Measurements from ENCODE around the gene DLG2. TPM values are rescaled to one million over a fixed set of nuclear protein-coding genes. Genes with fewer than 3 reads are reported as not detected.
"Not testable (repeated sequence)": the region's sequence is repeated elsewhere in the genome, so short reads cannot be mapped to it uniquely, and the experiment has no call there.

Gene DLG2
- total and polyA plus RNA-seq, 7 donors = 0.23 to 5.3 (median 3.4) TPM

- intact Hi-C loops (cut with DNase I) = no loop called here
- Histone ChIP-seq H3K36me3 (ENCODE audit: insufficient read depth in 1 of 2, low read depth in 1 of 2) (no peaks in the 10 kb centered on the region), H3K9me3 (no peaks in the 10 kb centered on the region), H3K4me1 (no peaks in the 10 kb centered on the region), H3K4me3 (no peak overlapping the region), H3K27ac (no peak overlapping the region), H3K27me3 (ENCODE audit: insufficient read depth in 3 of 3, low read length in 2 of 3) (no peaks in the 10 kb centered on the region)
- no peak for ATAC-seq
- DNase-seq = no peak
- no peak for TF ChIP-seq CTCF (IDR thresholded peaks at IDR 0.05)
Observed at GRCh38 chr11:83736684-83737083, 1890.5 kb downstream of the DLG2 start.

GRCh38 chr11:83734120-83734519, 1893.0 kb downstream of the DLG2 start:
- no peak overlapping the region for H3K27ac ChIP-seq
- H3K9me3 ChIP-seq = no peaks in the 10 kb centered on the region
- intact Hi-C loops (cut with DNase I) = no loop called here
- DNase-seq (no peak), ATAC-seq (no peak)
- H3K4me1 ChIP-seq = no peaks in the 10 kb centered on the region
- no peak for TF ChIP-seq CTCF (IDR thresholded peaks at IDR 0.05)
- no peak overlapping the region for H3K4me3 ChIP-seq
- no peaks in the 10 kb centered on the region for H3K36me3 ChIP-seq (ENCODE audit: insufficient read depth in 1 of 2, low read depth in 1 of 2)
- 94 to 100% (median 100%) methylated on average over 1 of the region's 1 CpG for WGBS, 3 donors
- H3K27me3 ChIP-seq (ENCODE audit: insufficient read depth in 3 of 3, low read length in 2 of 3) = peaks cover 0 to 2% (median 0%) of the 10 kb centered on the region in 3 donors

GRCh38 chr11:83731288-83731687, 1895.9 kb downstream of the DLG2 start:
- H3K27ac ChIP-seq; DNase-seq; H3K4me3 ChIP-seq; H3K27me3 ChIP-seq (ENCODE audit: insufficient read depth in 3 of 3, low read length in 2 of 3); H3K4me1 ChIP-seq; H3K36me3 ChIP-seq (ENCODE audit: insufficient read depth in 1 of 2, low read depth in 1 of 2); H3K9me3 ChIP-seq; ATAC-seq; intact Hi-C loops (cut with DNase I): not testable (repeated sequence)
- 91 to 94% (median 94%) methylated on average over 2 of the region's 2 CpGs for WGBS, 3 donors

- H3K36me3 ChIP-seq (ENCODE audit: insufficient read depth in 1 of 2, low read depth in 1 of 2) = no peaks in the 10 kb centered on the region
- WGBS, 3 donors = 84 to 89% (median 86%) methylated on average over 2 of the region's 2 CpGs
- H3K4me3 ChIP-seq = no peak overlapping the region
- intact Hi-C loops (cut with DNase I) = loop anchor here in 1 of 2 donors (10.0 kb wide), 1 partner anchor 433 kb away; no protein-coding TSS in a partner anchor
- no peaks in the 10 kb centered on the region for H3K4me1 ChIP-seq
- TF ChIP-seq CTCF (IDR thresholded peaks at IDR 0.05) = no peak
- no peak for DNase-seq
- no peak overlapping the region for H3K27ac ChIP-seq
- no peaks in the 10 kb centered on the region for H3K9me3 ChIP-seq
- no peak for ATAC-seq
- H3K27me3 ChIP-seq (ENCODE audit: insufficient read depth in 3 of 3, low read length in 2 of 3) = peaks cover 0 to 2% (median 0%) of the 10 kb centered on the region in 3 donors
Observed at GRCh38 chr11:83728281-83728680, 1898.9 kb downstream of the DLG2 start.

- intact Hi-C loops (cut with DNase I) = loop anchor here in 1 of 2 donors (10.0 kb wide), 1 partner anchor 432 kb away; no protein-coding TSS in a partner anchor
- ATAC-seq = no peak
- Histone ChIP-seq H3K27me3 (ENCODE audit: insufficient read depth in 3 of 3, low read length in 2 of 3) (peaks cover 0 to 2% (median 0%) of the 10 kb centered on the region in 3 donors), H3K4me1 (no peaks in the 10 kb centered on the region), H3K4me3 (no peak overlapping the region), H3K36me3 (ENCODE audit: insufficient read depth in 1 of 2, low read depth in 1 of 2) (no peaks in the 10 kb centered on the region), H3K27ac (no peak overlapping the region), H3K9me3 (no peaks in the 10 kb centered on the region)
- no peak for TF ChIP-seq CTCF (IDR thresholded peaks at IDR 0.05)
- DNase-seq = no peak
- 28 to 93% (median 89%) methylated on average over 1 of the region's 1 CpG for WGBS, 3 donors
Observed at GRCh38 chr11:83727251-83727650, 1899.9 kb downstream of the DLG2 start.
